GM18907 (cell line): ENCODE data around the gene MT1H.
A peak's percentile ranks its signal among the peaks of the same experiment; 100 is the strongest.

Experiments
- ATAC-seq: cut with Tn5 transposase; IDR thresholded peaks from one replicate; pipeline ENCODE4 v1.9.1; 2021; ENCODE audit warnings: mild to moderate bottlenecking, moderate library complexity; ENCODE audit not compliant: unreplicated experiment

MT1H gene

DNA sequence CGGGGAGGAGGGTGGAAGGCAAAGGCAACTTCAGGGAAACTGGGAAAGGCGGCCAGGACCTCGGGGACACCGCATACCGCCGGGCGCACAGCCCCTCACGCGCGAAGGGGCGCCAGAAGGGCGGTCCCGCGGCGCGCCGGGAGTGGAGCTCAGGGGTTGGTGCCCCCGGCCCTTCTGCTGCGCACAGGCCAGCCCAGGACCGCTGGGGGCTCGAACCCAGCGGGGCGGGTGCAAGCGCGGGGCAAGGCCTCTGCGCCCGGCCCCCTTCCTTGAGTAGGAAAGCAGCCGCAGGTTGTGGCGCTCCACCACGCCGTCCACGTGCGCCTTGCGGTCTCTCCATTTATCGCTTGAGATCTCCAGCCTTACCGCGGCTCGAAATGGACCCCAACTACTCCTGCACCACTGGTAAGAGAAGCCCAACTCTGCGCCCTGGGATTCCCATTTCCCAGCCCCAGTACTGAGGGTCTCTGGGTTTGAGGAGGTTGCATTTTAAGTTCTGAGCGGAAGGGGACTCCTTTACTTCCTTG lies 34.1 kb upstream of the MT1H start:
- ATAC-seq: no peak

DNA sequence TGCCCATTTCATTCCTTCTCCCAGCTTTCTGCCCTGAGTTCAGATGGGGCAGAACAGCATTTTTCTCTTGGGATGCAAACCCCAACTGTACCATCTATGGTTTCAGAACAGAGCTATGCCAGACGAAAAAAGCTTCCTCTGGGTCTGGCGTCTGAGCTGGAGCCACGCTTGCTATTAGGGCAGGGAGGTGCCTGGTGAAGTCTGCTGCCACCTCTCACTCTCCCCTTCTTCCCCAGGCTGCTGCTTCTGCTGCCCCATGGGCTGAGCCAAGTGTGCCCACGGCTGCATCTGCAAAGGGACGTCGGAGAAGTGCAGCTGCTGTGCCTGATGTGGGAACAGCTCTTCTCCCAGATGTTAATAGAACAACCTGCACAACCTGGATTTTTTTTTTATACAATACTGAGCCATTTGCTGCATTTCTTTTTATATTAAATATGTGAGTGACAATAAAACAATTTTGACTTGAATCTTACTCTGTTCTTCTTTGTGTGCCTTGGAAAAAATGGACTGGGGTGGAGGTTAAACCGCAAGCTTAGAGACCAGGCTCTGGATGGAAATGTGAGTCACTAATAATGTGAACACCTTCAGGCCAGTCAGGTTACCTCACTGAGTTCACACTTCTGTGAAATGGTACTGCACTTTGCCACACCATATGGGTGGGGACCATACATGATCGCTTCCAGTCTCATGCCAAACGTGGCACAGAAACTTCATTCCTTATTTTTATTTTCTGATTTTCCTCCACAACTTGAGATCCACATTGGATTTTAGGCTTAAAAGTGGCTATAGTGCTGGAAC lies 32.8 kb upstream of the MT1H start:
- no peak for ATAC-seq

DNA sequence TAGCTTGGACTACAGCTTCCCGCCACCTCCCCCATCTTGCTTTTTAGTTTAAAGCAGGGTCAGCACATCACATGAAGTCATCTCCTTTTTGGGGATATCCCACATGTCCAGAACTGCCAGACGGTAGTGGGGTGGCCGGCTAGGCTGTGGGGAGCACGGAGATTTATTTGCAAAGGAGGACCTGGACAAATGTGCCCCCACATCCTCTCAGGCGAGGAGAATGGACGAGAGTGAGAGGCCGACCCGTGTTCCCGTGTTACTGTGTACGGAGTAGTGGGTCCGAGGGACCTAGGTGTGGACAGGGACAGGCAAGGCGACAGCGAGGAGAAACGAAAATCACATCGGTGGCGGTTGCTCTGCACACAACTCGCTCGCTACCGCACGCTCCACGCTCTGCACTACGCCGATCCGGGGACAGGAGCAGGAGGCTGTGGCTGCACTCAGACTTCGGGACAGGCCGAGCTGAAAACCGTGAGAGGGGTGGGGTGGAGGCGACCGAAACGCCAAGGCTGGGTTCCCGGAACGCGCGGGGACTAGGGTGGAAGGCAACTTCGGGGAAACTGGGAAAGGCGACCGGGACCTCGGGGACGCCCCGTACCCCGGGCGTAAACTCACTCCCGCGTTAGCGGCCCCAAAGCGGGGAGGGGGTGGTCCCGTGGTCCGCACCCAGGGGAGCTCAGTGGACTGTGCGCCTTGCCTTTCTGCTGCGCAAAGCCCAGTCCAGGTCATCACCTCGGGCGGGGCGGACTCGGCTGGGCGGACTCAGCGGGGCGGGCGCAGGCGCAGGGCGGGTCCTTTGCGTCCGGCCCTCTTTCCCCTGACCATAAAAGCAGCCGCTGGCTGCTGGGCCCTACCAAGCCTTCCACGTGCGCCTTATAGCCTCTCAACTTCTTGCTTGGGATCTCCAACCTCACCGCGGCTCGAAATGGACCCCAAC lies 31.5 kb upstream of the MT1H start, which contains the start of gene MT1A:
MT1A (plus strand) TSS at position 853 of the 937 bp plus-strand sequence; CDS start at position 926, 73 bp downstream.
- ATAC-seq: no peak

DNA sequence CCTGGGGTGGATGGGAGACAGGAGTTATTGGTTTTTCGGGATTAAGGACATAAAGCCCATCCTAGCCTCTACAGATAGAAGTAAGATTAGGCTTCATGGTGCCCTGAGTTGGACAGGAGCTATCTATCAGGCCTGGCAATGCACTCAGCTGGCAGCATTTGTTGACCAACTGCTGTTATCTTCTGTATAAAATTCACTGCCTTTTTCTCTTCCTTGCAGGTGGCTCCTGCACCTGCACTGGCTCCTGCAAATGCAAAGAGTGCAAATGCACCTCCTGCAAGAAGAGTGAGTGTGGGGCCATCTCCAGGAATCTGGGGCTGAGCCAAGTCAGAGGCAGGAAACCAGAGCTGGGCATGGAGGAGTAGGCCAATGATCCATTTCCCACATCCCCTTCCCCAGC lies 30.6 kb upstream of the MT1H start:
- no peak for ATAC-seq

DNA sequence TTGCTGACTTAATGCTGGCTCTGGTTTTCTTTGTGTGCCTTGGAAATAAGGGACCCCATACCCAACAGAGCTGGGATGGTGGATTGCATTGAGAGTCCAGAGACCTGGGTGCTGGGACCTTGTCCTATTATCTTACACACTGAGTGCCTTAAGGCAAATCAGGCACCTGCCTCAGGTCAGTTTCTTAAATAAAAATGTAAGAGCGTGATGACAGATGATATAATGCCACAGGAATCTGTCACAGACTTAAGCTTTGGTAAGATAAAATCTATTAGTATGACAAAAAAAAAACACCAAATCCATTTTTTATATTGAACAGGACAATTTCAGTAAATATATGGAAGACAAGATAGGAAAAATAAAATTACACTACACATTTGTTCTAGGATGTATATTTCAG lies 29.5 kb upstream of the MT1H start:
- ATAC-seq: no peak

DNA sequence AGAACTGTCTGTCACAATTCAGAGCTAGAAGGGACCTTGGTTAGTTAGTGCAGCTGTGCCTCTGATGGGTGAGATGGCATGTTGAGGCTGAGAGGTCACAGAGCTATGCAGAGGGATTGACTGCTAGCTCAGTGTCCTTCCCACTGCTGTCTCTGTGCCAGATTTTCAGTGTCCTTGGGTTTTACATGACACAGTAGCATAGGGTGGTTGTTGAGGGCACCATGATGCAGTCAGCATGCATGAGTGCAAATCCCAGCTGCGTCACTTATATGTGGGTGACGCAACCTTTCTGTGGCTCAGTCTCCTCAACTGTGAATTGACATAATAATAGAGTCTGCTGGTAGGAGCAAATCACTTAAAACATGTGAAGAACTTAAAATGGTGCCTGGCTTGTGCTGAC lies 28.4 kb upstream of the MT1H start:
- ATAC-seq: no peak

DNA sequence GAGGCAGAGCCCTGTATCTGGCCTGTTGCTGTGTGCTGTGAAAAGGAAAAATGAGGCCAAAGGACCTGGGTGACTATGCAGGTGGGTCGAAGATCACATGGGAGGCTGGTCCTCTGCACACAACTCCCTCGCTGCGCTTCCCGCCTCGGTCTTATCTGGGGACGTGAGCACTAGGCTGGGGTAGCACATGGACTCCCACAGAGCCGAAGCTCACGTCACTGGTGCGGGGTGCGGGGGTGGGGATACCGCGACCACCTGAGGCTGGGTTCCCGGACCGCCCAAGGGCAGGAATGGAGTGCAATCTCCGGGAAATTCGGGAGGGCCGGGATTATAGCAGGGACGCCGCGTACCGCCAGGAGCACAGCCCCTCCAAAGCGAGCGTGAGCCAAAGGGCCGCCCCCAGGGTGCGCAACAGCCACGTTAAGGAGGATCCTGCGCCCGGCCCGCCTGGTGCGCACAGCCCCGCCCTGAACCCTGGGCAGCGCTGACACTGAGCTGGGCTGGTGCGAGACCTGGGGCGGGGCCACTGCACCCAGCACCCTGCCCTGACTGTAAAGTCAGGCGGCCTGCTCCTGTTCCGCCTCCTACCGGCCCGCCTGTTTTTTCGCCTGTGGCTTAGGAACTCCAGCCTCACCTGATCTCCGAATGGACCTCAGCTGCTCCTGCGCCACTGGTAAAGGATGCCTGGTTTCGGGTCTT lies 26.4 kb upstream of the MT1H start:
- peak; percentile 77 for ATAC-seq

DNA sequence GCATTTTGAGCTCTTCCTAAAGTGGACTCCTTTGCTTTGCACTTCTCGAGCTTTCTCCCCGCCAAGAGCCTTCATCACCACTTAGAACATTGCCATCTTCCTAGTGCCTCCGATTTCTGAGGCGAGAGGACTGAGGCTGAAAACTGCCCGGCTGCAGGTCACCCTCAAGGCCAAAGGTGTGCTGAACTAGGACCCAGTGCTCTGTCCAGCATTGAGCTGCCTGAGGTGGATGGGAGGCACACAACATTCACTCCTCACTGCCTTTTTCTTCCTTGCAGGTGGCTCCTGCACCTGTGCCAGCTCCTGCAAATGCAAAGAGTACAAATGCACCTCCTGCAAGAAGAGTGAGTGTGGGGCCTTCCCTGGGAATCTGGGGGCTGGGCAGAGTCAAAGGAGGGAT lies 25.8 kb upstream of the MT1H start:
- ATAC-seq: no peak

DNA sequence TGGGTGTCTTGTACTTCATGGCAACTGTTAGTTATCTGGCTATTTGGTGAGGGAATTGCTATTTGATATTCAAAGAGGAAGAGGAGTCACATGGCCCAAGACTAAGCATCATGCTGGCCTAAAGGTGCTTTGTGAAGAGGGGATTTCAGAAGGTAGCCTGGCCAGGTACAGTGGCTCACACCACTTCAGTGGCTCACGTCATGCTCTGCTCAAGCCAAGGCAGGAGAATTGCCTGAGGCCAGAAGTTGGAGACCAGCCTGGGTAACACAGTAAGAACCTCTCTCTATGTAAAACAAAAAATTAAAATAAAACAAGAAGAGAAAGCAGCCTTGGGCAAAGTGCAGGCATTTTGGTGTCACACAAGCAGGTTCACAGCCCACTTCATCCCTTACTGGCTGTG lies 24.3 kb upstream of the MT1H start:
- ATAC-seq: no peak

DNA sequence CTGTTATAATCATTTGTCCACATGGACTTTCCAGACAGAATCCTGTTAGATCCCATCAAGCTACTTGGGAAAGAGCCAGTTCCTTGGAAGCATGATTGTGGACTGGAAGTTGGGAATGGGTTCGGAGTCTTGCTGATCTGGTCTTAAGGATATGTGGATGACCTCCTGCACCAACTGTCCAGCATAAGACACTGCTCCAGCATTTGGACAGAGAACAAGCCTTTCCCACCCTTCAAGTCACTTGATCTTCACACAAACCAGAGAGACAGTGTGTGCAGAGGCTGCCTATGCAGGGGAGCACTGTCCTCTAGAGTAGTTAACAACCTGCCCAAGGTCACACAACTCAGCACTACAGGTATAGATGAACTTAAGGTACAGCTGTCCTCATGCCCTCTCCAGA lies 23.8 kb upstream of the MT1H start:
- no peak for ATAC-seq

DNA sequence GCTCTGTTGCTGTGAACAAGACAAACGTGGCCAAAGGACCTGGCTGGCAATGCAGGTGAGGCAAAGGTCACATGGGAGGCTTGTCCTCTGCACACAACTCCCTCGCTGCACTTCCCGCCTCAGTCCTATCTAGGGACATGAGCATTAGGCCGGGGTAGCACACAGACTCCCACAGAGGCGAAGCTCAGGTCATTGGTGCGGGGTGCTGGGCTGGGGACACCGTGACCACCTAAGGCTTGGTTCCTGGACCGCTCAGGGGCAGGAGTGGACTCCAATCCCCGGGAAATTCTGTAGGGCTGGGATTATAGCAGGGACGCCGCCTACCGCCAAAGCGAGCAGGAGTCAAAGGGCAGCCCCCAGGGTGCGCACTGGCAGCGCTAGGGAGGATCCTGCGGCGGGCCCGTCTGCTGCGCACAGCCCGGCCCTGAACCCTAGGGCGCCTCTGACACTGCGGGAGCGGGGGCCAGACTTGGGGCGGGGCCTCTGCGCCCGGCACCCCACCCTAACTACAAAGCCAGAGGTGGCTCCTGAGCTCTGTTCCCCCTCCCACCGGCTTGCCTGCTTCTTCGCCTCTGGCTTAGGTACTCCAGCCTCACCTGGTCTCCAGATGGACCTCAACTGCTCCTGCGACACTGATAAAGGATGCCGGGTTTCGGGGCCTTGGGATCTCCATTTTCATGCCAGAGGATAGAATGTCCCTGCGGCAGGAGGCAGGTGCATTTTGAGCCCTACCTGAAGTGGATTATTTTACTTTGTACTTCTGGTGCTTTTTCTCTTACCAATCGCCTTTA lies 21.8 kb upstream of the MT1H start:
- no peak for ATAC-seq

DNA sequence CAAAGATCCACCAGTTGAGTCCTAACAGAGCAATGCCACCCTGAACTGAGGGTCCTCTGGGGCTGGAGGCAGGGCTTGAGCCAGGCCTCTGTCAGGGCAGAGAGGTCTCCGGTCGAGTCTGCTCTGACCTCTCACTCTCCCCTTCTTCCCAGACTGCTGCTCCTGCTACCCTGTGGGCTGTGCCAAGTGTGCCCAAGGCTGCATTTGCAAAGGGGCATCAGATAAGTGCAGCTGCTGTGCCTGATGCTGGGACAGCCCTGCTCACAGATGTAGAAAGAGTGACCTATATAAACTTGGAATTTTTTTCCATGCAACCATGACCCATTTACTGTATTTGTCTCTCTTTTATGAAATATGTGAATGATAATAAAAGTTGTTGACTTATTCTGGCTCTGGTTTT lies 20.3 kb upstream of the MT1H start:
- no peak for ATAC-seq

DNA sequence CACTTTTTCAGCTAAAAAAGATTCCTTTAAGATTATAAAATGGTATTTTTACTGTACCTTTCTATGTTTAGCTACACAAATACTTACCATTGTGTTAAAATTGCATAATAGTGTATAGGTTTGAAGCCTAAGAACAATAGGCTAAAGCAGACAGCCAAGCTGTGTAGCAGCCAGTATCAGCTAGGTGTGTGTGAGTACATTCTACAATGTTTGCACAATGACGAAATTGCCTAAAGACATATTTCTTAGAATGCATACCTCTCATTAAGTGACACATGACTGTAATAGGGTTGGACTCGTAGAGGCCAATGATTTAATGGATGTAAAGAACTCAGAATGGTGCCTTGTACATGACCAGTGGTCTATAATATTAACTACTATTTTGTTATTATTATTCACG lies 19.8 kb upstream of the MT1H start:
- ATAC-seq: no peak

DNA sequence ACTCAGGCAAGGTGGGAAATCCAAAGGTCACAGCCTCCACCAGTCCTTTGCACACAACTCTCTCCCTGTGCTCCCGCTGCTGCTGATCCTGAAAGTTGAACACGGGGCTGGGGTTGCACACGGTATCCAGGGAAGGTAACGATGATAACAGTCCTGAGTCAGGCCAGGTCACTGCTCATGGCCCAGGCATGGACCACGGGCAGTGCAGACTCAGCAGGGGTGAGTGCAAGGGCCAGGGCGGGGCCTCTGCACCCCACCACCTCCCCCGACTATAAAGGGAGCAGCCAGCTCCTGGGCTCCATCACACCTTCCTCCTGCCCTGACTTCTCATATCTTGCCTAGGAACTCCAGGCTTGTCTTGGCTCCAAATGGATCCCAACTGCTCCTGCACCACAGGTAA lies 18.0 kb upstream of the MT1H start, which contains the start of gene MT1B:
MT1B (plus strand) TSS at position 301 of the 400 bp plus-strand sequence; CDS start at position 369, 68 bp downstream.
- no peak for ATAC-seq

DNA sequence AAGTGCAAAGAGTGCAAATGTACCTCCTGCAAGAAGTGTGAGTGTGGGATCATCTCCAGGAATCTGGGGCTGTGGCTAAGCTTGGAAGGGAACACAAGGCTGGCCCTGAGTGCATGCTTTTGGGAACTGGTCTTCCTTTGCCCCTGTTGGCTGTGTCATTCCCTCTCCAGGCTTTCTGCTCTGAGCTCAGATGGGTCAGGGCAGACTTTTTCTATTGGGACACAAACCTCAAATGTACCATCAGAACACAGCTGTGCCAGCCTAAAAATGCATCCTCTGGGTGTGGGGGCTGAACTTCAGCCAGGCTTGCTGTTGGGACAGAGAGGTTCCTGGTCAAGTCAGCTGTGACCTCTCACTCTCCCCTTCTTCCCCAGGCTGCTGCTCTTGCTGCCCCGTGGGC lies 17.0 kb upstream of the MT1H start:
- ATAC-seq: no peak

DNA sequence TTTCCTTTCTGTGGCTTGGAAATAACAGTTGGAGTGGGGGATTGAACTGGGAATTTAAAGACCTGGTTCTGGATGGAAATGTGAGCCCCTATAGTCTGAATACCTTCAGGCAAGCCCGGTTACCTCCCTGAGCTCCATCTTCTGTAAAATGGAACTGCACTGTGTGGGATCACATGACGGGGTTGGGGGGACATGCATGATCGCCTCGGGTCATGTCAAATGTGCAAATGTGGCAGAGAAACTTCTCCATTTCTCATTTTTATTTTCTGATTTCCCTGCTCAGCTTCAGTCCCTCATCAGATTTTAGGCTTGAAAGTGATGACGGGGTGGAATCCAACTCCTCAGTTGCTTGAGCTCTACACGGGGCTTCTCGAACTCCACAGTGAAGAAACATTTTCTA lies 16.4 kb upstream of the MT1H start:
- ATAC-seq: no peak

DNA sequence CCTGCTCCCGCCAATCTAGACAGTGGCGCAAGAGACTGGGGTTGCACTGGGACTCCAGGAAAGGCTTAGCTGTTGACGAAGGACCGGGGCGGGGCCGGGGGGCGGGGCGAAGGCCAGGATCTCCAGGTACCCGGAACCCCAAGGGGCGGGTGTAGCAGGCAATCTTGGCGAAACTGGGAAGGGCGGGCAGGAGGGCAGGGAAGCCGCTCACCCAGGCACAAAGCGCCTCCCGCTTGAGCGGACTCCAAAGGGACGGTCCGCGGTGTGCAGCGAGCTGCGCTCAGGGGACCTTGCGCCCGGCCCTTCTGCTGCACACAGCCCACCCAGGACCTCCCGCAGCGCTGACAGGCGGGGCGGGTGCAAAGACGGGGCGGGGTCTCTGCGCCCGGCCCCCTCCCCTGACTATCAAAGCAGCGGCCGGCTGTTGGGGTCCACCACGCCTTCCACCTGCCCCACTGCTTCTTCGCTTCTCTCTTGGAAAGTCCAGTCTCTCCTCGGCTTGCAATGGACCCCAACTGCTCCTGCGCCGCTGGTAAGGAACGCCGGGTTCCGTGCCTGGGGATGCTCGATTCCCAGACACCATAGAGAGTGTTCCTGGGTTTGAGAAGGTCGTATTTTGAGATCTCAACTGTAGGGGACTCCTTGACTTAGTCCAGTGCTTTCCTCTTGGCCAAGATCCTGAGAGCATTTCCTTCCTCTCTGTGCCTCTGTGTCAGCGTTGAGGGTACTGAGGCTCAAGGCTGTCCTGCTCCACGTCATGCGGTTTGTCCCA lies 11.9 kb upstream of the MT1H start, which contains the start of gene MT1F:
MT1F (plus strand) TSS at position 405 of the 772 bp plus-strand sequence; CDS start at position 505, 100 bp downstream.
- ATAC-seq: peak; percentile 60

DNA sequence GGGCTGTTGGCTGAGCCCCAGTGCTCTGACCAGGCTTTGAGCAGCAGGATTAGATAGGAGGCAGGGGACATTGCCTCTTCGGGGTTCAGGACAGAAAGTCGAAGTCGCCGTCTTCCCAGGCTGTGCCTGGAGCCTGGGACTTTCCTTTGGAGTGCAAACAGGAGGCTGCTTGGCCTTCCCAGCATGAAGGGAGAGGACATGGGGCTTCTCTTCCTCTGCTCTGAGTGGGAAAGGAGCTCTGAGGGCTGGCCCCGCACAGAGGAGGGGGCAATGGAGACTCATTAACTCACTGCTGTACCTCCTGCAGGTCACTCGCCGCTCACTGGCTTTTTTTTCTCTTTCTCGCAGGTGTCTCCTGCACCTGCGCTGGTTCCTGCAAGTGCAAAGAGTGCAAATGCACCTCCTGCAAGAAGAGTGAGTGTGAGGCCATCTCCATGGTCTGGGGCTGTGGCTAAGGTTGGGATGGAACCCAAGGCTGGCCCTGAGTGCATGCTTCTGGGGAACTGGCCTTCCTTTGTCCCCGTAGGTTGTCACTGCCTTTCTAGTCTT lies 11.2 kb upstream of the MT1H start:
- ATAC-seq: no peak
